Activated CD4-positive, alpha-beta memory T cell treated with anti-CD3 and anti-CD28 coated beads, Interleukin-2, amount 10 ng/mL, durations not matched to agents 7 days and 5 days (primary cell): ENCODE data around the gene PTPRU. TPM values are rescaled to one million over a fixed set of nuclear protein-coding genes. Genes with fewer than 3 reads are reported as not detected.

Source experiments
- CTCF ChIA-PET: fragments of 350-600 bp; sonication (Branson Sonifier 250); formaldehyde crosslinking; loops from one replicate; lab custom pipeline; 2021; ENCODE audit warnings: antibody characterized with exemption, inconsistent platforms; lab: Charles Lee
- POLR2A ChIA-PET: fragments of 350-600 bp; sonication (Branson Sonifier 250); formaldehyde crosslinking; loops from one replicate; lab custom pipeline; 2021; ENCODE audit warnings: antibody characterized with exemption; lab: Charles Lee
- DNase-seq: peaks from one replicate; pipeline ENCODE4 v3.0.0-alpha.2; 2020
- H3K27ac Mint-ChIP-seq: one replicate; pipeline ENCODE4 v1.8.0; 2021; ENCODE audit warnings: mild to moderate bottlenecking, mixed read lengths
- H3K27me3 Mint-ChIP-seq: one replicate; pipeline ENCODE4 v1.8.0; 2021; ENCODE audit warnings: mixed read lengths
- H3K36me3 Mint-ChIP-seq: one replicate; pipeline ENCODE4 v1.8.0; 2021; ENCODE audit warnings: low read depth, mixed read lengths
- H3K4me1 Mint-ChIP-seq: one replicate; pipeline ENCODE4 v1.8.0; 2021; ENCODE audit warnings: mixed read lengths
- H3K4me3 Mint-ChIP-seq: one replicate; pipeline ENCODE4 v1.8.0; 2021; ENCODE audit warnings: mild to moderate bottlenecking, mixed read lengths
- H3K9me3 Mint-ChIP-seq: one replicate; pipeline ENCODE4 v1.8.0; 2021; ENCODE audit warnings: mixed read lengths
- total RNA-seq, 2 experiments: library from RNA; stranded (reverse); gene quantifications; one replicate each; pipeline ENCODE4 v1.2.3, GENCODE V29; 2021

The PTPRU gene
- total RNA-seq, 2 experiments from 2014 or later: 0.13 to 0.68 TPM

- Mint-ChIP-seq H3K4me3 (no peak overlapping the region), H3K9me3 (no peaks in the 10 kb centered on the region), H3K4me1 (peaks cover 4% of the 10 kb centered on the region), H3K36me3 (no peaks in the 10 kb centered on the region), H3K27ac (no peak overlapping the region), H3K27me3 (no peaks in the 10 kb centered on the region)
- DNase-seq: no peak
- POLR2A ChIA-PET: no interaction called here
- CTCF ChIA-PET: no interaction called here
These were observed 46.0 kb downstream of the PTPRU start for GRCh38 chr1:29282135-29282923.

- Mint-ChIP-seq H3K4me3 (no peak overlapping the region), H3K4me1 (peaks cover 4% of the 10 kb centered on the region), H3K9me3 (no peaks in the 10 kb centered on the region), H3K27ac (no peak overlapping the region), H3K27me3 (no peaks in the 10 kb centered on the region), H3K36me3 (no peaks in the 10 kb centered on the region)
- POLR2A ChIA-PET: no interaction called here
- CTCF ChIA-PET: no interaction called here
- peak; percentile 21 for DNase-seq
These were observed 46.8 kb downstream of the PTPRU start for GRCh38 chr1:29282924-29283803.

GRCh38 chr1:29283804-29284195, 47.5 kb downstream of the PTPRU start:
- H3K27ac Mint-ChIP-seq: no peak overlapping the region
- no peak for DNase-seq
- CTCF ChIA-PET: no interaction called here

GRCh38 chr1:29284286-29284960, 48.1 kb downstream of the PTPRU start:
- no peaks in the 10 kb centered on the region for H3K9me3 Mint-ChIP-seq
- H3K36me3 Mint-ChIP-seq: no peaks in the 10 kb centered on the region
- peaks cover 4% of the 10 kb centered on the region for H3K4me1 Mint-ChIP-seq
- POLR2A ChIA-PET: no interaction called here
- no peak overlapping the region for H3K4me3 Mint-ChIP-seq
- H3K27me3 Mint-ChIP-seq: no peaks in the 10 kb centered on the region
- CTCF ChIA-PET: no interaction called here
- DNase-seq: no peak
- no peak overlapping the region for H3K27ac Mint-ChIP-seq

More at GRCh38 chr1:29283804-29284195, 47.5 kb downstream of the PTPRU start:
- H3K4me1 Mint-ChIP-seq: peaks cover 4% of the 10 kb centered on the region
- H3K4me3 Mint-ChIP-seq: no peak overlapping the region
- POLR2A ChIA-PET: no interaction called here
- no peaks in the 10 kb centered on the region for H3K36me3 Mint-ChIP-seq
- H3K9me3 Mint-ChIP-seq: no peaks in the 10 kb centered on the region
- H3K27me3 Mint-ChIP-seq: no peaks in the 10 kb centered on the region

GRCh38 chr1:29284961-29285560, 48.7 kb downstream of the PTPRU start:
- H3K36me3 Mint-ChIP-seq: no peaks in the 10 kb centered on the region
- ChIA-PET POLR2A (no interaction called here), CTCF (no interaction called here)
- no peak overlapping the region for H3K4me3 Mint-ChIP-seq
- no peaks in the 10 kb centered on the region for H3K27me3 Mint-ChIP-seq
- no peak overlapping the region for H3K27ac Mint-ChIP-seq
- H3K4me1 Mint-ChIP-seq: peaks cover 4% of the 10 kb centered on the region
- no peaks in the 10 kb centered on the region for H3K9me3 Mint-ChIP-seq
- no peak for DNase-seq

- peaks cover 4% of the 10 kb centered on the region for H3K4me1 Mint-ChIP-seq
- H3K36me3 Mint-ChIP-seq: no peaks in the 10 kb centered on the region
- DNase-seq: no peak
- no peaks in the 10 kb centered on the region for H3K9me3 Mint-ChIP-seq
- ChIA-PET POLR2A (no interaction called here), CTCF (no interaction called here)
- H3K27ac Mint-ChIP-seq: no peak overlapping the region
- H3K4me3 Mint-ChIP-seq: no peak overlapping the region
- H3K27me3 Mint-ChIP-seq: no peaks in the 10 kb centered on the region
These were observed 49.4 kb downstream of the PTPRU start for GRCh38 chr1:29285771-29286170.

GRCh38 chr1:29286194-29286767, 50.0 kb downstream of the PTPRU start:
- ChIA-PET POLR2A (no interaction called here), CTCF (no interaction called here)
- no peaks in the 10 kb centered on the region for H3K27me3 Mint-ChIP-seq
- DNase-seq: no peak
- H3K9me3 Mint-ChIP-seq: no peaks in the 10 kb centered on the region
- no peak overlapping the region for H3K4me3 Mint-ChIP-seq
- H3K4me1 Mint-ChIP-seq: peaks cover 4% of the 10 kb centered on the region
- H3K36me3 Mint-ChIP-seq: no peaks in the 10 kb centered on the region
- H3K27ac Mint-ChIP-seq: no peak overlapping the region

- ChIA-PET POLR2A (no interaction called here), CTCF (no interaction called here)
- Mint-ChIP-seq H3K27ac (no peak overlapping the region), H3K4me1 (no peaks in the 10 kb centered on the region), H3K27me3 (peaks cover 3% of the 10 kb centered on the region), H3K9me3 (no peaks in the 10 kb centered on the region), H3K36me3 (no peaks in the 10 kb centered on the region), H3K4me3 (no peak overlapping the region)
- no peak for DNase-seq
These were observed 53.2 kb downstream of the PTPRU start for GRCh38 chr1:29289493-29289892.

GRCh38 chr1:29290414-29290985, 54.2 kb downstream of the PTPRU start:
- Mint-ChIP-seq H3K4me3 (no peak overlapping the region), H3K36me3 (no peaks in the 10 kb centered on the region), H3K27me3 (peaks cover 7% of the 10 kb centered on the region), H3K9me3 (no peaks in the 10 kb centered on the region), H3K4me1 (no peaks in the 10 kb centered on the region), H3K27ac (no peak overlapping the region)
- DNase-seq: no peak
- CTCF ChIA-PET: no interaction called here
- POLR2A ChIA-PET: no interaction called here

GRCh38 chr1:29291756-29292155, 55.4 kb downstream of the PTPRU start:
- Mint-ChIP-seq H3K9me3 (no peaks in the 10 kb centered on the region), H3K27me3 (peaks cover 8% of the 10 kb centered on the region), H3K27ac (no peak overlapping the region), H3K36me3 (no peaks in the 10 kb centered on the region), H3K4me1 (no peaks in the 10 kb centered on the region), H3K4me3 (no peak overlapping the region)
- DNase-seq: no peak
- POLR2A ChIA-PET: no interaction called here
- CTCF ChIA-PET: no interaction called here

GRCh38 chr1:29292344-29292743, 56.0 kb downstream of the PTPRU start:
- CTCF ChIA-PET: no interaction called here
- Mint-ChIP-seq H3K36me3 (no peaks in the 10 kb centered on the region), H3K9me3 (no peaks in the 10 kb centered on the region), H3K27me3 (peaks cover 10% of the 10 kb centered on the region), H3K4me1 (no peaks in the 10 kb centered on the region), H3K4me3 (no peak overlapping the region), H3K27ac (no peak overlapping the region)
- DNase-seq: no peak
- POLR2A ChIA-PET: no interaction called here

GRCh38 chr1:29297450-29297849, 61.1 kb downstream of the PTPRU start:
- Mint-ChIP-seq H3K4me1 (no peaks in the 10 kb centered on the region), H3K27ac (no peak overlapping the region), H3K27me3 (peaks cover 23% of the 10 kb centered on the region), H3K9me3 (peaks cover 3% of the 10 kb centered on the region), H3K4me3 (no peak overlapping the region), H3K36me3 (no peaks in the 10 kb centered on the region)
- POLR2A ChIA-PET: no interaction called here
- DNase-seq: no peak
- CTCF ChIA-PET: no interaction called here
